K562 (cell line): ENCODE data around the gene DESI2. TPM values are rescaled to one million over a fixed set of nuclear protein-coding genes. Genes with fewer than 3 reads are reported as not detected.

Experiments
- CBX1 ChIP-seq: sonication (generic); IDR thresholded peaks from 2 replicates; pipeline ENCODE4 v1.6.1; 2016; ENCODE audit warnings: antibody characterized with exemption, low read depth, mild to moderate bottlenecking
- CBX3 ChIP-seq, 2 experiments: IDR thresholded peaks; 1 replicate in 1 of 2; 2 replicates in 1 of 2; pipeline ENCODE4 v1.6.1; 2012; ENCODE audit warnings: inconsistent platforms in 2 of 2, low read length in 2 of 2, borderline replicate concordance in 1 of 2, control low read depth in 1 of 2
- DACH1 ChIP-seq: fragments of 450-650 bp; IDR thresholded peaks from 2 replicates; pipeline ENCODE4 v1.6.1; 2018; ENCODE audit not compliant: partially characterized antibody
- DNMT1 ChIP-seq: fragments of 450-650 bp; IDR thresholded peaks from 2 replicates; pipeline ENCODE4 v1.6.1; 2016; ENCODE audit warnings: antibody characterized with exemption, mild to moderate bottlenecking
- FOXK1 ChIP-seq: sonication (generic); formaldehyde crosslinking; IDR thresholded peaks from 2 replicates; pipeline ENCODE4 v1.8.0; 2022; ENCODE audit warnings: missing genetic modification reagents, mild to moderate bottlenecking, borderline replicate concordance
- FUS ChIP-seq: fragments of 200-400 bp; formaldehyde crosslinking; optimal IDR thresholded peaks from 2 replicates; pipeline ENCODE3; 2017; ENCODE audit warnings: low read depth, low read length
- L3MBTL2 ChIP-seq: fragments of 450-650 bp; IDR thresholded peaks from 2 replicates; pipeline ENCODE4 v1.6.1; 2016; ENCODE audit warnings: mild to moderate bottlenecking, moderate library complexity
- MTA3 ChIP-seq: fragments of 450-650 bp; formaldehyde crosslinking; IDR thresholded peaks from 2 replicates; pipeline ENCODE4 v1.6.1; 2017; ENCODE audit warnings: mild to moderate bottlenecking, borderline replicate concordance
- NCOA2 ChIP-seq, 2 experiments: fragments of 450-650 bp; IDR thresholded peaks; 2 replicates each; pipeline ENCODE4 v1.6.1; 2018; ENCODE audit warnings: mild to moderate bottlenecking in 2 of 2, moderate library complexity in 1 of 2; ENCODE audit not compliant: partially characterized antibody in 2 of 2
- PCBP1 ChIP-seq: fragments of 200-400 bp; formaldehyde crosslinking; IDR thresholded peaks from 2 replicates; pipeline ENCODE4 v1.6.1; 2018; ENCODE audit warnings: mild to moderate bottlenecking, low read depth, low read length; ENCODE audit not compliant: poor library complexity, severe bottlenecking
- PHF20 ChIP-seq: fragments of 450-650 bp; IDR thresholded peaks from 2 replicates; pipeline ENCODE4 v1.6.1; 2018; ENCODE audit not compliant: partially characterized antibody
- POLR2B ChIP-seq: fragments of 450-650 bp; IDR thresholded peaks from 2 replicates; pipeline ENCODE4 v1.6.1; 2018; ENCODE audit warnings: low read depth; ENCODE audit not compliant: partially characterized antibody
- SAP30 ChIP-seq: fragments of 200-600 bp; sonication (generic); IDR thresholded peaks from 2 replicates; pipeline ENCODE4 v1.6.1; 2012; ENCODE audit warnings: borderline replicate concordance, low read depth, mild to moderate bottlenecking, moderate library complexity, low read length, control low read depth, inconsistent platforms; ENCODE audit not compliant: insufficient read depth, poor library complexity, severe bottlenecking
- SREBF1 ChIP-seq: fragments of 150-350 bp; IDR thresholded peaks from 2 replicates; pipeline ENCODE4 v1.6.1; 2014; ENCODE audit warnings: antibody characterized with exemption, low read depth, low read length, borderline replicate concordance
- SRF ChIP-seq, 2 experiments: fragments of 250-450, 450-650 bp in 1 of 2; sonication (Bioruptor Pico) in 1 of 2; sonication (generic) in 1 of 2; formaldehyde crosslinking; IDR thresholded peaks; 2 replicates each; pipeline versions ENCODE4 v1.5.0 to v1.5.1; 2020 to 2022; ENCODE audit warnings: mild to moderate bottlenecking in 1 of 2, missing genetic modification reagents in 1 of 2
- YY1 ChIP-seq, 3 experiments: IDR thresholded peaks; 2 replicates each; pipeline ENCODE4 v1.6.1; 2011; ENCODE audit warnings: low read length in 2 of 3, mild to moderate bottlenecking in 2 of 3, moderate library complexity in 2 of 3, borderline replicate concordance in 1 of 3, control low read depth in 1 of 3, low read depth in 1 of 3; ENCODE audit not compliant: insufficient read depth in 3 of 3, insufficient replicate concordance in 2 of 3, control insufficient read depth in 1 of 3, insufficient read length in 1 of 3; ENCODE audit errors: extremely low read depth in 1 of 3
- ZBTB8A ChIP-seq: fragments of 450-650 bp; IDR thresholded peaks from 2 replicates; pipeline ENCODE4 v1.6.1; 2018; ENCODE audit warnings: mild to moderate bottlenecking, moderate library complexity; ENCODE audit not compliant: partially characterized antibody
- ZNF143 ChIP-seq: sonication (generic); formaldehyde crosslinking; IDR thresholded peaks from 2 replicates; pipeline ENCODE4 v1.9.0; 2022; ENCODE audit warnings: mild to moderate bottlenecking, missing genetic modification reagents
- ZNF23 ChIP-seq: fragments of 250-450 bp; sonication (Bioruptor Pico); IDR thresholded peaks from 2 replicates; pipeline ENCODE4 v1.4.0; 2020; ENCODE audit warnings: mild to moderate bottlenecking
- ZNF431 ChIP-seq: sonication (generic); formaldehyde crosslinking; IDR thresholded peaks from 2 replicates; pipeline ENCODE4 v1.8.0; 2022; ENCODE audit warnings: mild to moderate bottlenecking, missing genetic modification reagents
- ZNF583 ChIP-seq: fragments of 250-450 bp; sonication (Bioruptor Pico); IDR thresholded peaks from 2 replicates; pipeline ENCODE4 v1.4.0; 2020
- polyA plus RNA-seq, 8 experiments: library from polyadenylated mRNA; depleted of rRNA in 4 of 8; stranded (reverse) in 5 of 8; unstranded in 3 of 8; fragments of >200 nt; fragmentation: Nextera tagmentation in 2 of 8; fragmentation: Illumina TruSeq in 1 of 8; extraction: Ambion mirVana in 2 of 8; extraction: Trizol in 1 of 8; gene quantifications; 2 replicates each; pipeline versions ENCODE4 v1.2.1 to v1.2.3, GENCODE V29; 2011 to 2014; ENCODE audit warnings: inconsistent platforms in 1 of 8, missing spikeins in 1 of 8
- total RNA-seq, 7 experiments: library from RNA; depleted of rRNA in 6 of 7; stranded (reverse); fragments of >200 nt in 6 of 7; fragmentation: Illumina TruSeq in 2 of 7; extraction: Trizol in 2 of 7; gene quantifications; 2 replicates each; pipeline versions ENCODE4 v1.2.1 to v1.2.3, GENCODE V29; 2011 to 2021; ENCODE audit warnings: low replicate concordance in 1 of 7
- TF ChIP-seq, protein P1 (sequence below): fragments of 250-450 bp; sonication (Bioruptor Pico); IDR thresholded peaks from 2 replicates; pipeline ENCODE4 v1.4.0; 2020; ENCODE audit warnings: mild to moderate bottlenecking, moderate library complexity
- TF ChIP-seq, protein P2 (sequence below): sonication (generic); formaldehyde crosslinking; IDR thresholded peaks from 2 replicates; pipeline ENCODE4 v1.8.0; 2022; ENCODE audit warnings: mild to moderate bottlenecking, missing genetic modification reagents

DESI2 gene
- total and polyA plus RNA-seq, 9 of the 15 experiments (the other 6 are each of a cell fraction or from before 2014, with no cell fraction given) = 17.4 to 59.4 (median 38.4) TPM

DNA sequence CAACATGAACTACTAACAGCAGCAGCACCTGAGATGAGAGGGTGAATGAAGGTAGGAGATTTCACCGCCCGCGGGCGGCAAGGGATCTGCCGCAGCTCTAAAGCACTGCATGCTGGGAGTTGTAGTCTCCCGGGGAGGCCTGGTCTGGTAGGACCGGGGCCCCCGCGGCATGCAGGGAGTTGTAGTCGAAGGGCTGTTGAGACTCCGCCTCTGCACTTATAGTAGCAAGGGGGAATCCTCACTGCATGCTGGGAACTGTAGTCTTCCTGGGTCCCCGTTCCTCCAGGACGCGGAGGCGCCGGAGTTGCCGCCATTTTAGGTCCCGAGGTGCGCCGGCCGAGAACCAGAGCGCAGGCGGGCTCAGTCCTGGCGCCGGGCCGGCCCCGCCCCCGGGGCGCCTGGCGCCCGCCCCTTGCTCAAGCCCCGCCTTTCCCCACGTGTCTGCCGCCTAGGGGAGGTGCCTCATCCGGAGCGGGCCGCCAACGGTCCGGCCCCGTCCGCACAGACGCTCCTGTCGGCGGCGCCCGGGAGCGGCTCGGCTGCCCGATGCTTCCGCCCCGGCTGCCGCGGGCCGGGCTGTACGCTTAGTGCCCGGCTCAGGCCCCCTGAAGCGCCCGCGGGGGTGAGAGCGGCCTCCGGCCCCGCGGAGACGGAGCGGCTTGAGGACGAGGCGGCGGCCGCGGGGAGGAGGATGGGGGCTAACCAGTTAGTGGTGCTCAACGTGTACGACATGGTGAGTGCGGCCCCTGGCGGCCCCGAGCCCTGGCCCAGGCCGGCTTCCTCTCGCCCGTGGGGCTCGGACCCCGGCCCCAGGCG, at the start of gene DESI2 (continued):
- TF ChIP-seq ZNF583 (CRISPR knock-in tag) = 0 out of 2 replicates have a peak, but pooled peaks have one; percentile 56
- TF ChIP-seq DNMT1 = no peak
- TF ChIP-seq FOXK1 = no peak
- no peak for TF ChIP-seq FUS
- peak; percentile 75 for TF ChIP-seq SAP30
- TF ChIP-seq L3MBTL2 = peak; percentile 86
- TF ChIP-seq, protein P1, sequence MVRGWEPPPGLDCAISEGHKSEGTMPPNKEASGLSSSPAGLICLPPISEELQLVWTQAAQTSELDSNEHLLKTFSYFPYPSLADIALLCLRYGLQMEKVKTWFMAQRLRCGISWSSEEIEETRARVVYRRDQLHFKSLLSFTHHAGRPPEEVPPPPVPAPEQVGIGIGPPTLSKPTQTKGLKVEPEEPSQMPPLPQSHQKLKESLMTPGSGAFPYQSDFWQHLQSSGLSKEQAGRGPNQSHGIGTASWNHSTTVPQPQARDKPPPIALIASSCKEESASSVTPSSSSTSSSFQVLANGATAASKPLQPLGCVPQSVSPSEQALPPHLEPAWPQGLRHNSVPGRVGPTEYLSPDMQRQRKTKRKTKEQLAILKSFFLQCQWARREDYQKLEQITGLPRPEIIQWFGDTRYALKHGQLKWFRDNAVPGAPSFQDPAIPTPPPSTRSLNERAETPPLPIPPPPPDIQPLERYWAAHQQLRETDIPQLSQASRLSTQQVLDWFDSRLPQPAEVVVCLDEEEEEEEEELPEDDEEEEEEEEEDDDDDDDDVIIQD (CRISPR knock-in tag) = no peak; the same call in 1 of the 2 replicates
- TF ChIP-seq YY1 (IDR thresholded peaks at IDR 0.05; ENCODE audit: borderline replicate concordance in 1 of 3, control insufficient read depth in 1 of 3, extremely low read depth in 1 of 3, insufficient read depth in 3 of 3, insufficient read length in 1 of 3, insufficient replicate concordance in 2 of 3, low read depth in 1 of 3, low read length in 2 of 3) = peak; percentile 88 to 99 (median 98)
- TF ChIP-seq DACH1 = no peak
- 0 out of 3 replicates have a peak, but pooled peaks of 1 of the 2 experiments have one; percentile 46 for TF ChIP-seq CBX3 (IDR thresholded peaks at IDR 0.05; ENCODE audit: borderline replicate concordance in 1 of 2, low read length in 2 of 2)
- peak; percentile 81 for TF ChIP-seq PCBP1
- TF ChIP-seq, protein P2, sequence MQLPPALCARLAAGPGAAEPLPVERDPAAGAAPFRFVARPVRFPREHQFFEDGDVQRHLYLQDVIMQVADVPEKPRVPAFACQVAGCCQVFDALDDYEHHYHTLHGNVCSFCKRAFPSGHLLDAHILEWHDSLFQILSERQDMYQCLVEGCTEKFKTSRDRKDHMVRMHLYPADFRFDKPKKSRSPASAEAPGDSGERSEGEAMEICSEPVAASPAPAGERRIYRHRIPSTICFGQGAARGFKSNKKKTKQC (CRISPR knock-in tag) = peak; percentile 64
- TF ChIP-seq SREBF1 = no peak
- TF ChIP-seq ZNF431 = peak; percentile 32; the same call in 1 of the 2 replicates
- no peak for TF ChIP-seq ZBTB8A
- peak; percentile 84 for TF ChIP-seq CBX1
- TF ChIP-seq ZNF23 (CRISPR knock-in tag) = no peak
- TF ChIP-seq MTA3 = peak; percentile 78
- no peak for TF ChIP-seq NCOA2 (IDR thresholded peaks at IDR 0.05; ENCODE audit: partially characterized antibody in 2 of 2)
- peak; percentile 96 for TF ChIP-seq ZNF143 (CRISPR knock-in tag)
- TF ChIP-seq POLR2B = peak; percentile 46
- TF ChIP-seq SRF (CRISPR knock-in tag; IDR thresholded peaks at IDR 0.05) = peak in 1 of 2 experiments; percentile 47; a peak in 1 of 4 replicates
- TF ChIP-seq PHF20 = peak; percentile 78
